Progenitor cell of endocrine pancreas (in vitro differentiated cells): ENCODE data around the gene CRIP2. TPM values are rescaled to one million over a fixed set of nuclear protein-coding genes. Genes with fewer than 3 reads are reported as not detected.

ENCODE experiments used
- DNase-seq: peaks from one replicate; pipeline ENCODE4 v3.0.0; 2021; ENCODE audit warnings: low spot score; ENCODE audit not compliant: unreplicated experiment
- H3K27ac Mint-ChIP-seq: 2 replicates; pipeline ENCODE4 v1.8.0; 2021; ENCODE audit warnings: mild to moderate bottlenecking, moderate library complexity, mixed read lengths
- H3K27me3 Mint-ChIP-seq: 2 replicates; pipeline ENCODE4 v1.8.0; 2021; ENCODE audit warnings: mixed read lengths
- H3K36me3 Mint-ChIP-seq: 2 replicates; pipeline ENCODE4 v1.8.0; 2022; ENCODE audit warnings: mixed read lengths; ENCODE audit not compliant: insufficient read depth
- H3K4me1 Mint-ChIP-seq: 2 replicates; pipeline ENCODE4 v1.8.0; 2021; ENCODE audit warnings: low read depth, mixed read lengths
- H3K4me3 Mint-ChIP-seq: 2 replicates; pipeline ENCODE4 v1.8.0; 2021; ENCODE audit warnings: low read depth, mild to moderate bottlenecking, moderate library complexity, mixed read lengths
- H3K9me3 Mint-ChIP-seq: 2 replicates; pipeline ENCODE4 v1.8.0; 2021; ENCODE audit warnings: low read depth, mixed read lengths
- total RNA-seq: library from RNA; stranded (reverse); gene quantifications from 2 replicates; pipeline ENCODE4 v1.2.1, GENCODE V29; 2021
- TF ChIP-seq, protein P1 (sequence below): fragments of 200-600 bp; sonication (generic); IDR thresholded peaks from one replicate; pipeline ENCODE4 v1.5.0; 2021; ENCODE audit warnings: antibody characterized with exemption, mild to moderate bottlenecking; ENCODE audit not compliant: unreplicated experiment

CRIP2 gene
- total RNA-seq, 1 donor from 2014 or later: 19.6 TPM

DNA sequence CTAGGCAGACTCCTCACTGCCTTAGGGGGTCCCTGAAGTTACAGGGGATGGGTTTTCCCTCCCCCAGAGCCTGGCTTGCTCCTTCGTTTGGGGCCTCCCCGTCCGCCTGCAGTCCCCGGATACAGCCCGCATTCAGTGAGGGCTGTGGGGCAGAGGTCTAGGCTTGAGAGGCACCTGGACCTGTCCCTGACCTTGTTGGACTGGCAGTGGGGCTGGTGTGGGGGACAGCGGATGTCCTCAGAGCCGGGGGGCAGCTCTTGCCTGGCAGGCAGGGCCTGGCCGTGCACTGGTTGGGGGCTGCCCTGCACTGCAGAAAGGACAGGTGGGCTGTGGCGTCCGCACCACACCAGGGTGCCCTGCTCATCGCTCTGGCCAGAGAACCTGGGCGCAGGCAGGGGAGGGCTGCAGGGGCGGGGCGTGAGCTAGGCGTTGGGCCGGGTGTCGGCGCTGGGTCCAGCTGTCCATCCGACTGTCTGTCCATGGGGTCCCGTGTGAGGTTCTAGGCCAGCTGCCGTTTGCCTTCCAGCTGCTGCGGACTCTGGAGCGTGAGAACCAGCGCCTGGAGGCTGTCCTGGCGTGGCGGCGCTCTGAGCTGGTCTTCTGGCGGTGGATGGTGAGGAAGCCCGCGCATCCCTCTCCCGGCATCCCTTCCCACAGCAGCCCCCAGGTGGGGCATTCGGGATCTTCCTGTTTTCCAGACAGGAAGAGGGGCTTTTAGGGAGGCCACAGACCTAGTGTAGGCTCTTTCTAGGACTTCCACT is 22.4 kb downstream of the CRIP2 start:
- H3K4me1 Mint-ChIP-seq: no peaks in the 10 kb centered on the region
- H3K36me3 Mint-ChIP-seq: no peaks in the 10 kb centered on the region
- H3K27ac Mint-ChIP-seq: no peak overlapping the region
- DNase-seq: no peak
- no peak overlapping the region for H3K4me3 Mint-ChIP-seq
- H3K9me3 Mint-ChIP-seq: no peaks in the 10 kb centered on the region
- no peaks in the 10 kb centered on the region for H3K27me3 Mint-ChIP-seq
- TF ChIP-seq, protein P1, sequence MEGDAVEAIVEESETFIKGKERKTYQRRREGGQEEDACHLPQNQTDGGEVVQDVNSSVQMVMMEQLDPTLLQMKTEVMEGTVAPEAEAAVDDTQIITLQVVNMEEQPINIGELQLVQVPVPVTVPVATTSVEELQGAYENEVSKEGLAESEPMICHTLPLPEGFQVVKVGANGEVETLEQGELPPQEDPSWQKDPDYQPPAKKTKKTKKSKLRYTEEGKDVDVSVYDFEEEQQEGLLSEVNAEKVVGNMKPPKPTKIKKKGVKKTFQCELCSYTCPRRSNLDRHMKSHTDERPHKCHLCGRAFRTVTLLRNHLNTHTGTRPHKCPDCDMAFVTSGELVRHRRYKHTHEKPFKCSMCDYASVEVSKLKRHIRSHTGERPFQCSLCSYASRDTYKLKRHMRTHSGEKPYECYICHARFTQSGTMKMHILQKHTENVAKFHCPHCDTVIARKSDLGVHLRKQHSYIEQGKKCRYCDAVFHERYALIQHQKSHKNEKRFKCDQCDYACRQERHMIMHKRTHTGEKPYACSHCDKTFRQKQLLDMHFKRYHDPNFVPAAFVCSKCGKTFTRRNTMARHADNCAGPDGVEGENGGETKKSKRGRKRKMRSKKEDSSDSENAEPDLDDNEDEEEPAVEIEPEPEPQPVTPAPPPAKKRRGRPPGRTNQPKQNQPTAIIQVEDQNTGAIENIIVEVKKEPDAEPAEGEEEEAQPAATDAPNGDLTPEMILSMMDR: no peak

DNA sequence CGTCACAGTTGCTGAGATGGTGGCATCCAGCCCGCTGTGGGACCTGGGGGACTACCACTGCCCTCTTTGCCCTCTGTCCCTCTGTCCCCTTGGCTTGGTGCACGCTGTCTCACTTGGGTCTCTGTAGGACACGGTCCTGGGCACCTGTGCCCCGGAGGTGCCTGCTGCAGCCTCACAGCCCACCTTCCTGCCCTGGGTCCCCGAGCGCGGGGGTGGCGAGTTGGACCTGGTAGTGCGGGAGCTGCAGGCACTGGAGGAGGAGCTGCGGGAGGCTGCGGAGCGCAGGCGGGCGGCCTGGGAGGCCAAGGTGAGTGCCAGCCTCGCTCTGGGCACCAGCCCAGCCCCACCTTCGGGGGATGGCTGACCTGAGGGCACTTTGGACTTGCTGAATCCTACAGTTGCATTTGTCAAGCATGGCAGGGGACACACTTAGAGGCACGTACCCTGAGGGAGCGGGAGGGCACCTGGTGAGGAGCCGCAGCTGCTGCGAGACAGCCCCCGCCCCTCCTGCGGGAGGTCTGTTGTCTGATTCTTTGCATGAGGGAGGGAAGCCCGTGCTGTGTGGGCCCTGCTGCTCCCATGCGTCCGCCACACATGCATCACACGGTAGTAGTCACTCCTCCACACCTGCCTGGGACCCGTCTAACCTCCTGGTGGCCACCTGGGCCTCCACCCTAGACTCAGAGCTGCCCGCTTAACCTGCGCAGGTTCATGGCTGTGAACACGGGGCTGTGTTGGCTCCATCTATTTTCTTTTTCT is 23.2 kb downstream of the CRIP2 start:
- TF ChIP-seq, protein P1: no peak
- H3K36me3 Mint-ChIP-seq: no peaks in the 10 kb centered on the region
- no peaks in the 10 kb centered on the region for H3K27me3 Mint-ChIP-seq
- no peak overlapping the region for H3K27ac Mint-ChIP-seq
- no peak for DNase-seq
- no peaks in the 10 kb centered on the region for H3K9me3 Mint-ChIP-seq
- H3K4me1 Mint-ChIP-seq: no peaks in the 10 kb centered on the region
- H3K4me3 Mint-ChIP-seq: no peak overlapping the region

DNA sequence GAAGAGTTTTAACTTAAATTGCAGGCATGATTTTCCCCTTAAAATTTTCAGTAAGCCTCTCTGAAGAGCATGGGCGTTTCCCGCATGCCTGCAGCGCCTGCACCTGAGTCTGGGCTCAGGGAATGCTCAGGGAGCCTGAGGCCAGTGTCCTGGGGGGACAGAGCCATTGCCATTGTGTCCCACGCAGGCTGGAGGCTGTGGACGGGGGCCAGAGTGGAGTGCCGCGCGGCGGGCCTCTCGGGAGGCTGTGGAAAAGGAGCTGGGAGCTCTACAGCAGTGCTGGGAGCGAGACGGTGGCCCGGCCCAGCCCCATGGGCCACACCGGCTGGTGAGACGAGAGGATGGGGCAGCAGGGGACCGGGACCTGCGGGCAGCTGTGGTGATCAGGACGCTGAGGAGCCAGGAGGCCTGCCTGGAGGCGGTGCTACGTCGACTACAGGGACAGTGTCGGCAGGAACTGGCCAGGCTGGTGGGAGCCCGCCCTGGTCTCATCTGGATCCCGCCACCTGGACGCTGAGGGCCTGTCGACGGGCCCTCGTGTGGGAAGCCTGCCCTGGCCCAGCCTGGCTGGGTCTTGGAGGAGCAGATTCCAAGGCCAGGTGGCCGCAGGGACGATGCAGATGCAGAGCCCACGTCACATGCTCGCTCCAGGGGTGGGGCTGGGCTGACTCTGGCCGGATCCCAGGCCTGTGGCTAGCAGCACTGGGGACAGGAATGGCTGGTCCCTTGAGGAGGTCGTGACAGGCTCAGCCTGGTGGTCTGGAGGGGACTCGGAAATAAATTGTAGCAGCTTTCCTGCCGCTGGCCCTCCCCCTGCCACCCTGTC is 24.0 kb downstream of the CRIP2 start:
- DNase-seq: no peak
- H3K9me3 Mint-ChIP-seq: no peaks in the 10 kb centered on the region
- H3K36me3 Mint-ChIP-seq: no peaks in the 10 kb centered on the region
- TF ChIP-seq, protein P1: no peak
- H3K27me3 Mint-ChIP-seq: peaks cover 3% of the 10 kb centered on the region
- H3K4me1 Mint-ChIP-seq: no peaks in the 10 kb centered on the region
- H3K4me3 Mint-ChIP-seq: no peak overlapping the region
- no peak overlapping the region for H3K27ac Mint-ChIP-seq

DNA sequence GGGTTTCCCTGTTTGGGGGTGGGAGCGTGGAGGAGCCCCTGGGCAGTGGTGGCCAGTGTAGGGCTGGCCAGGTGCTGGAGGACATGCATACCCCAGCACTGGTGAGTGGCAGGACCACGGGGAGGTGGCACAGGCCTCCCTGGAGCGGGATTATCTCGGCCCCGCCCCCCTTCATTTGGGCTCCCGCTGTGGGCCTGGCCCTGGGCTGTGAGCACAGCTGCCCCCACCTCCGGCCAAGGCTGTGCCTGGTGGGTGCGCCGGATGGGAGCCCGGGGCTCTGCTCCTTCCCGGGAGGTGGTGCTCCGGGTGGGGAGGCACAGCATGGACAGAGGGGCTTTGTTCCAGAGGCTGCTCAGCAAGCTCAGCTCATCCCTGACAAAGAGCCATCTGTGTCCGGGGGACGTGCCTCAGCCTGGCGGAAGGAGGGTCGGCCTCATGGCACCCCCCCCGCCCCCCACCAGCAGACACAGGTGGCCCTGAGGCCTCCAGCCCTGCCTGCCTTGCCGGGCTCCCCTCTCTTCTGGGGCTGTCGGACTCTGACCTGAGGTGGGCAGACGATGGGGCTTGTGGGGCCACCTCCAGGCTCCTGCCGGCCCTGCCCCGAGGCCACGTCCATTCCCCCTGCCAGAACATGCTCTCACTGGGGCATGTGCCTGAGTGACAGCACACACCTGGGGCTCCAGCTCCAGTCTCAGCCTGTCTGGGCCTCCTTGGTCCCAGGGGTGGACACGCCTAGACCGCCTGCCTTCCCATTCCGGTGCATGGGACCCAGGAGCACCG is 24.8 kb downstream of the CRIP2 start:
- Mint-ChIP-seq H3K4me1 (no peaks in the 10 kb centered on the region), H3K27me3 (peaks cover 3% of the 10 kb centered on the region), H3K27ac (no peak overlapping the region), H3K36me3 (no peaks in the 10 kb centered on the region), H3K9me3 (no peaks in the 10 kb centered on the region), H3K4me3 (no peak overlapping the region)
- TF ChIP-seq, protein P1: no peak
- no peak for DNase-seq
